C4-2B (cell line): ENCODE data around the gene GALNT16.

Source experiments
- CTCF ChIP-seq: fragments of 450-650 bp; conservative IDR thresholded peaks from 2 replicates; pipeline ENCODE4 v1.5.1; 2017; ENCODE audit warnings: mild to moderate bottlenecking
- ZFX ChIP-seq: fragments of 450-650 bp; IDR thresholded peaks from 2 replicates; pipeline ENCODE4 v1.6.1; 2017

GRCh38 chr14:69299286-69300035 lies 39.5 kb downstream of the GALNT16 start:
- TF ChIP-seq CTCF (no peak), ZFX (no peak)
